Thoracic aorta (tissue), 2 donors: Measurements from ENCODE around the gene WDR6. TPM values are rescaled to one million over a fixed set of nuclear protein-coding genes. Genes with fewer than 3 reads are reported as not detected.

Experiments
- ATAC-seq: fragments of 150-250 bp; one replicate; pipeline ENCODE4 v1.8.0; 2017; ENCODE audit warnings: low read depth; ENCODE audit not compliant: insufficient number of reproducible peaks, low FRiP score
- DNase-seq: peaks from one replicate; pipeline ENCODE4 v3.0.0-alpha.2; 2020; ENCODE audit warnings: low spot score
- H3K27ac ChIP-seq, 2 donors: fragments of 200-600 bp; sonication (generic); 1 replicate in 1 of 2; 2 replicates in 1 of 2; pipeline ENCODE4 v1.5.1; 2016; ENCODE audit warnings: mild to moderate bottlenecking in 2 of 2, moderate library complexity in 2 of 2
- H3K27me3 ChIP-seq: fragments of 200-600 bp; sonication (generic); replicated peaks from 2 replicates; pipeline ENCODE4 v1.6.0; 2016; ENCODE audit warnings: mild to moderate bottlenecking; ENCODE audit not compliant: insufficient read depth
- H3K36me3 ChIP-seq: fragments of 200-600 bp; sonication (generic); one replicate; pipeline ENCODE4 v1.5.1; 2016
- H3K4me1 ChIP-seq, 2 donors: fragments of 200-600 bp; sonication (generic); 1 replicate in 1 of 2; 2 replicates in 1 of 2; pipeline versions ENCODE4 v1.5.1 to v1.6.0; 2016; ENCODE audit warnings: low read depth in 2 of 2, mild to moderate bottlenecking in 1 of 2; ENCODE audit not compliant: control insufficient read depth in 1 of 2
- H3K4me3 ChIP-seq: fragments of 200-600 bp; sonication (generic); 2 replicates; pipeline ENCODE4 v1.5.1; 2016; ENCODE audit warnings: mild to moderate bottlenecking
- H3K9me3 ChIP-seq: fragments of 200-600 bp; sonication (generic); 2 replicates; pipeline ENCODE4 v1.5.1; 2016
- total RNA-seq, 2 donors: library from RNA; depleted of rRNA; stranded (reverse); fragments of >200 nt; gene quantifications; one replicate each; pipeline versions ENCODE4 v1.1.0 to v1.2.3, GENCODE V29; 2016
- TF ChIP-seq, protein P1 (sequence below): fragments of 200-600 bp; sonication (generic); IDR thresholded peaks from one replicate; pipeline ENCODE4 v1.5.1; 2019; ENCODE audit warnings: antibody characterized with exemption

Gene WDR6
- total RNA-seq, 2 donors from 2014 or later, result 89.9 to 121 TPM

DNA sequence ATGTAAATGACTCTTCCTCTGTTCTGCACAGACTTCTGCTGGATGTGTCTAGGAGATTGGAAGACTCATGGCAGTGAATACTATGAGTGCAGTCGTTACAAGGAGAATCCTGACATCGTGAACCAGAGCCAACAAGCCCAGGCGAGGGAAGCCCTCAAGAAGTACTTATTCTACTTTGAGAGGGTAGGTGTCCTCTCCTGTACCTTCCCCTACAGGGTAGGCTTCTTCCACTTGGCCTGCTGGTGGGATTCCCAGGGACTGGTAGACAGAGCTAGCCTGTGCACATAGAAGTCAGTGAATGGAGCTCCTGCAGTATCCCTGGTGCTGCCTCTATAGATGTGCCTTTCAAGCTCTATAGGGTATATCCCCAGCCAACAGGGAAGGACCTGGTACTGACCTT, 27.7 kb upstream of the WDR6 start:
- TF ChIP-seq, protein P1, sequence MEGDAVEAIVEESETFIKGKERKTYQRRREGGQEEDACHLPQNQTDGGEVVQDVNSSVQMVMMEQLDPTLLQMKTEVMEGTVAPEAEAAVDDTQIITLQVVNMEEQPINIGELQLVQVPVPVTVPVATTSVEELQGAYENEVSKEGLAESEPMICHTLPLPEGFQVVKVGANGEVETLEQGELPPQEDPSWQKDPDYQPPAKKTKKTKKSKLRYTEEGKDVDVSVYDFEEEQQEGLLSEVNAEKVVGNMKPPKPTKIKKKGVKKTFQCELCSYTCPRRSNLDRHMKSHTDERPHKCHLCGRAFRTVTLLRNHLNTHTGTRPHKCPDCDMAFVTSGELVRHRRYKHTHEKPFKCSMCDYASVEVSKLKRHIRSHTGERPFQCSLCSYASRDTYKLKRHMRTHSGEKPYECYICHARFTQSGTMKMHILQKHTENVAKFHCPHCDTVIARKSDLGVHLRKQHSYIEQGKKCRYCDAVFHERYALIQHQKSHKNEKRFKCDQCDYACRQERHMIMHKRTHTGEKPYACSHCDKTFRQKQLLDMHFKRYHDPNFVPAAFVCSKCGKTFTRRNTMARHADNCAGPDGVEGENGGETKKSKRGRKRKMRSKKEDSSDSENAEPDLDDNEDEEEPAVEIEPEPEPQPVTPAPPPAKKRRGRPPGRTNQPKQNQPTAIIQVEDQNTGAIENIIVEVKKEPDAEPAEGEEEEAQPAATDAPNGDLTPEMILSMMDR, result no peak
- no peak overlapping the region for H3K27ac ChIP-seq
- ATAC-seq (no peak), DNase-seq (no peak)
- H3K4me3 ChIP-seq, result no peak overlapping the region
- peaks cover 84% of the 10 kb centered on the region for H3K36me3 ChIP-seq
- H3K4me1 ChIP-seq, result no peaks in the 10 kb centered on the region
- H3K27me3 ChIP-seq, result no peaks in the 10 kb centered on the region
- no peaks in the 10 kb centered on the region for H3K9me3 ChIP-seq

DNA sequence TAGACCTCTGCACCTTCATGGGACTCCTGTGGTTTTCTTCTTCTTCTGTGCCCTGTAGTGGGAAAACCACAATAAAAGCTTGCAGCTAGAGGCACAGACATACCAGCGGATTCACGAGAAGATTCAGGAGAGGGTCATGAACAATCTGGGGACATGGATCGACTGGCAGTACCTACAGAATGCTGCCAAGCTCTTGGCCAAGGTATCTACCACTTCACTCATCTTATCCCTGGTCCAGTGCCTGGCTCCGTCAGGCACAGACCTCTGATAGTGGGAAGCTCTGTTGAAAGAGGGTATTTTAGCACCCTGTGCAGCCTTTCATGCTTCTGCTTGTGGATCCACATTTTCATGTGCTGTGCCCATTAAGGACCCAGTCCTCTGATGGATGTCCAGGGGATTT, 26.9 kb upstream of the WDR6 start:
- no peak for ATAC-seq
- TF ChIP-seq, protein P1, result no peak
- Histone ChIP-seq H3K36me3 (peaks cover 80% of the 10 kb centered on the region), H3K27ac (no peak overlapping the region), H3K9me3 (no peaks in the 10 kb centered on the region), H3K4me3 (no peak overlapping the region), H3K27me3 (no peaks in the 10 kb centered on the region), H3K4me1 (no peaks in the 10 kb centered on the region)
- no peak for DNase-seq

DNA sequence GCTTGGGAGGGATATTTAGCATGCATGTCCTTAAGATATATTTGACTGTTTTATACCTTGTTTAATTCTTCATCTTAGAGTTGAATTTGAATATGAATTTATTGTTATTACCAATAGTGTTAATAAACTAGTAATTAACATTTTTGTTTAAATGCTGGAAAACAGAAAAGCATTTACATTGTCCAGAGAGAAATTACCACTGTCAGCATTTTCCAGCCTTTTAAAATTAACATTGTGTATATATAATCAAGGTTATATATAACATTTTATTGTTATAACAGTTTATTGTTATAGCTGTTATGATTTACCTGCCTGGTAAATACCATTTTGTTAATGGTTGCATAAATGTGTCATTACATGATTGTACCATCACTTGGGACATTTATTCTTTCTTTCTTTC, 25.2 kb upstream of the WDR6 start:
- Histone ChIP-seq H3K27ac (no peak overlapping the region), H3K9me3 (no peaks in the 10 kb centered on the region), H3K27me3 (no peaks in the 10 kb centered on the region), H3K4me3 (no peak overlapping the region), H3K36me3 (peaks cover 68% of the 10 kb centered on the region), H3K4me1 (no peaks in the 10 kb centered on the region)
- DNase-seq (no peak), ATAC-seq (no peak)
- TF ChIP-seq, protein P1, result no peak

DNA sequence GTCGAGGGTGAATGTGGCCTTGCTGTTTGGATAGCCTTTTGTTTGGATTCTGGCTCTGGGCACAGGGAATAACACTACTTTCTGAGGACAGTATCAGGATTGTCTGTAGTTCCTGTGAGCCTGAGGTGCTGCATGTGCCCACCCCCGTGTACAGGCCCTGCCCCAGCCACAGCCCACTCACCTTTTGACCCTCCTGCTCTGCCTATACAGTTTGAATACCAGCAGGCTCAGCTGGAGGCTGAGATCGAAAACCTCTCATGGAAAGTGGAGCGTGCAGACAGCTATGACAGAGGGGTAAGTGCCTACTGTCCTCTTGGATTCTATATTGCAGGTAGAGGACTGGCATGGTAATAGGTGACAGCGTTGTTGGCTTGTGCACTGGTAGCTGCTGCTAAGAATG, 24.5 kb upstream of the WDR6 start:
- Histone ChIP-seq H3K27ac (no peak overlapping the region), H3K4me3 (no peak overlapping the region), H3K27me3 (no peaks in the 10 kb centered on the region), H3K9me3 (no peaks in the 10 kb centered on the region), H3K4me1 (no peaks in the 10 kb centered on the region), H3K36me3 (peaks cover 66% of the 10 kb centered on the region)
- no peak for ATAC-seq
- no peak for DNase-seq
- TF ChIP-seq, protein P1, result no peak

DNA sequence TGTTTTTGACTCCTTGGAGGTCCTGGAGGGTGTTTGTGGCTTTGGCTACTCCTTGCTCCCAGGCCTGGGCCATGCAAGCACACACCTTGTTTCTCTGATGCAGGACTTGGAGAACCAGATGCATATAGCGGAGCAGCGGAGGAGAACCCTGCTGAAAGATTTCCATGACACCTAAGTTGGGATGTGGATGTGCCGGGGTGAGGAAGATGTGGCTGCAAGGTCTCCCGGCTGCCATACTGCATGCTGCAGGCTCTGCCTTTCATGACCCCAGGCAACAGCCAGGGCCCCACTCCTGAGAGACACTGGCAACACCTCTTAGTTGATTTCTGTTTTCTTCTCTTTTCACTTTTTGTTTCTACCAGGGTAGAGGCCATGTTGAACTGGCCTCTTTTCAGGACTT, 24.1 kb upstream of the WDR6 start:
- Histone ChIP-seq H3K36me3 (peaks cover 62% of the 10 kb centered on the region), H3K27me3 (no peaks in the 10 kb centered on the region), H3K9me3 (no peaks in the 10 kb centered on the region), H3K27ac (no peak overlapping the region), H3K4me1 (peaks cover 0 to 4% of the 10 kb centered on the region in 2 donors), H3K4me3 (no peak overlapping the region)
- ATAC-seq (no peak), DNase-seq (no peak)
- TF ChIP-seq, protein P1, result no peak
